Aorta (tissue), 5 donors: ENCODE data around the gene LRP3. TPM values are rescaled to one million over a fixed set of nuclear protein-coding genes. Genes with fewer than 3 reads are reported as not detected.
A peak's percentile ranks its signal among the peaks of the same experiment; 100 is the strongest.

Source experiments
- ATAC-seq: fragments of 200-7000 bp; cut with Tn5 transposase; one replicate; pipeline ENCODE4 v1.9.1; 2022; ENCODE audit warnings: moderate library complexity; ENCODE audit not compliant: low FRiP score
- DNase-seq, 2 donors: peaks; one replicate each; pipeline ENCODE4 v3.0.0-alpha.2; 2020
- H3K27ac ChIP-seq, 2 donors: one replicate each; pipeline ENCODE4 v1.5.1; 2013; ENCODE audit warnings: low read length in 2 of 2, mild to moderate bottlenecking in 2 of 2, moderate library complexity in 2 of 2, control low read depth in 1 of 2, inconsistent platforms in 1 of 2, low read depth in 1 of 2
- H3K27me3 ChIP-seq, 2 donors: one replicate each; pipeline ENCODE4 v1.6.1; 2013; ENCODE audit warnings: control low read depth in 1 of 2, low read length in 1 of 2, mild to moderate bottlenecking in 1 of 2, moderate library complexity in 1 of 2; ENCODE audit not compliant: insufficient read depth in 2 of 2, control insufficient read depth in 1 of 2
- H3K36me3 ChIP-seq, 2 donors: one replicate each; pipeline ENCODE4 v1.6.1; 2013; ENCODE audit warnings: control low read depth in 1 of 2, low read length in 1 of 2, mild to moderate bottlenecking in 1 of 2; ENCODE audit not compliant: insufficient read depth in 2 of 2, control insufficient read depth in 1 of 2
- H3K4me1 ChIP-seq, 2 donors: one replicate each; pipeline ENCODE4 v1.6.1; 2013; ENCODE audit warnings: low read length in 2 of 2, control low read depth in 1 of 2, mild to moderate bottlenecking in 1 of 2, moderate library complexity in 1 of 2; ENCODE audit not compliant: insufficient read depth in 2 of 2, control insufficient read depth in 1 of 2
- H3K4me3 ChIP-seq, 2 donors: one replicate each; pipeline ENCODE4 v1.5.1; 2013; ENCODE audit warnings: low read length in 2 of 2, control low read depth in 1 of 2, mild to moderate bottlenecking in 1 of 2
- H3K9me3 ChIP-seq: one replicate; pipeline ENCODE4 v1.6.1; 2013; ENCODE audit warnings: mild to moderate bottlenecking, low read length; ENCODE audit not compliant: control insufficient read depth
- whole genome bisulfite sequencing, 2 donors: extraction: QIAGEN DNeasy Blood & Tissue Kit; methylation state at CpG; one replicate each; pipeline ENCODE4 v1.1.7; 2013; 5-methylcytosine and 5-hydroxymethylcytosine counted together
- intact Hi-C, 2 donors: fragments of 100-400 bp; cut with DNase I; formaldehyde crosslinking; loops; one replicate each; pipeline versions ENCODE4 v1.14.2 to v1.15.0; 2022
- polyA plus RNA-seq, 2 donors: library from polyadenylated mRNA; stranded (reverse); fragments of 200-250 nt; gene quantifications; one replicate each; pipeline ENCODE4 v1.2.3, GENCODE V29; 2013
- total RNA-seq, 2 donors: library from RNA; stranded (reverse); fragmentation: NEBNext Ultra II Directional; extraction: Animal tissue kit (Norgen Biotek cat#: 25700); gene quantifications; one replicate each; pipeline ENCODE4 v1.2.1, GENCODE V29; 2021
- donor health status: healthy with polysubstance abuse.
- donor health status: Bipolar disorder and iron deficiency.
- donor health status: DM: no; HTN: no; CAD: no.
- donor health status: DM: no; HTN: no; CAD: no.
- donor health status: DM: yes; HTN: yes; CAD: no.

Gene LRP3
- total and polyA plus RNA-seq, 4 donors = 3.9 to 27.2 (median 21.2) TPM

DNA sequence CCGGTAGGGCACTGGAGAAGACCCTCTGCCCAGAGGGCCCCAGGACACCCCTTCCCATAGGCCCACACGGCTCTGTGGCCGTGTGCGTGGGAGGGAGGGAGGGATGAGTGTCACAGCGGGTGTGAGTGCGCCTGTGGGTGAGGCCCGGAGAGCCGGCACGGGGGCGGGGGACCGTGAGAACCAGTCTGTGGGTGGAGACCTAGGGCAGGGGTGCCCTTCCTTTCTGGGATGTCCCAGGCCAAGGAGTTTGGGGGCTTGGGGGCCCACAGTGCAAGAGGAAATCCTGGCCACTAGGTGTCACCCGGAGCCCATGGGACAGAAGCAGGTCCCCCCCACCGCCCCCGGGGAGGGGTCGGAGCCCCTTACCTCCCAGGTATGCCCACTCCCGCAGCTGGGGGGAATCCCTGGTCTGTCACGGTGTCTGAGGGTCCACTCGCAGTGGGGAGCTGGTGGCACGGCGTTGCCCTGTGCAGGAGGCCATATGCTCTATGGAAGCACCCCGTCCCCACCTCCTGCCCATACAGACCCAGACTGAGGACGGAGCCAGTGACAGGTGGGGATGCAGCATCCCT is 47.5 kb downstream of the LRP3 start:
- peak; percentile 60 for ATAC-seq
- Histone ChIP-seq H3K27me3 (no peaks in the 10 kb centered on the region), H3K4me3 (no peak overlapping the region), H3K27ac (no peak overlapping the region), H3K36me3 (no peaks in the 10 kb centered on the region), H3K9me3 (no peaks in the 10 kb centered on the region), H3K4me1 (no peaks in the 10 kb centered on the region)
- WGBS, 2 donors = 11 to 15% methylated on average over 21 to 22 of the region's 22 CpGs
- intact Hi-C loops = no loop called here
- DNase-seq = peak in 1 of 2 donors; percentile 46

- 54 to 67% methylated on average over 10 of the region's 10 CpGs for WGBS, 2 donors
- intact Hi-C loops = no loop called here
Observed at GRCh38 chr19:33242131-33242530, 48.0 kb downstream of the LRP3 start.

DNA sequence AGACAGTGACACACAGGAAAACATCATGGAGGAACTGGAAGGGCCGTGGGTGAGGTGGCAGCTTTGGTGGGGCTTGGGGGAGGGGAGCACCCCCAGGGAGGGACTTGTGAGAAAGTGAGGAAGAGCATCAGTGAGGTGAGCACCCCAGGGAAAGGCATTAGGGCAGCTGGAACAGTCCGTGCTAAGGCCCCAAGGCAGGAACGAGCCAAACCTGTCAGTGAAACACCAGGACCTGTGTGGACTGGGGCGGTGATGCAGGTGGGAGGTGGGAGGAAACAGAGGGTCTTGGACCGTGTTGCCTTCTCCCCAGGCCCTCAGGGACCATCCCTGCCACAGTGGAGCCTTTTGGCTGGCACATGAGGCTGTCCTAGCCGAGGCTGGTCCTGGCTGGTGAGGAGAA is 48.8 kb downstream of the LRP3 start:
- WGBS, 2 donors = 73 to 76% methylated on average over 6 of the region's 6 CpGs
- no peak for ATAC-seq
- H3K9me3 ChIP-seq = no peaks in the 10 kb centered on the region
- no peaks in the 10 kb centered on the region for H3K27me3 ChIP-seq
- no peak overlapping the region for H3K27ac ChIP-seq
- intact Hi-C loops = no loop called here
- H3K4me3 ChIP-seq = no peak overlapping the region
- H3K4me1 ChIP-seq = no peaks in the 10 kb centered on the region
- no peaks in the 10 kb centered on the region for H3K36me3 ChIP-seq
- DNase-seq = peak in 1 of 2 donors; percentile 30

More at GRCh38 chr19:33242131-33242530, 48.0 kb downstream of the LRP3 start:
- Histone ChIP-seq H3K36me3 (no peaks in the 10 kb centered on the region), H3K4me1 (no peaks in the 10 kb centered on the region), H3K27ac (no peak overlapping the region), H3K4me3 (no peak overlapping the region), H3K9me3 (no peaks in the 10 kb centered on the region), H3K27me3 (no peaks in the 10 kb centered on the region)
- no peak for ATAC-seq
- DNase-seq = peak in 1 of 2 donors; percentile 34

DNA sequence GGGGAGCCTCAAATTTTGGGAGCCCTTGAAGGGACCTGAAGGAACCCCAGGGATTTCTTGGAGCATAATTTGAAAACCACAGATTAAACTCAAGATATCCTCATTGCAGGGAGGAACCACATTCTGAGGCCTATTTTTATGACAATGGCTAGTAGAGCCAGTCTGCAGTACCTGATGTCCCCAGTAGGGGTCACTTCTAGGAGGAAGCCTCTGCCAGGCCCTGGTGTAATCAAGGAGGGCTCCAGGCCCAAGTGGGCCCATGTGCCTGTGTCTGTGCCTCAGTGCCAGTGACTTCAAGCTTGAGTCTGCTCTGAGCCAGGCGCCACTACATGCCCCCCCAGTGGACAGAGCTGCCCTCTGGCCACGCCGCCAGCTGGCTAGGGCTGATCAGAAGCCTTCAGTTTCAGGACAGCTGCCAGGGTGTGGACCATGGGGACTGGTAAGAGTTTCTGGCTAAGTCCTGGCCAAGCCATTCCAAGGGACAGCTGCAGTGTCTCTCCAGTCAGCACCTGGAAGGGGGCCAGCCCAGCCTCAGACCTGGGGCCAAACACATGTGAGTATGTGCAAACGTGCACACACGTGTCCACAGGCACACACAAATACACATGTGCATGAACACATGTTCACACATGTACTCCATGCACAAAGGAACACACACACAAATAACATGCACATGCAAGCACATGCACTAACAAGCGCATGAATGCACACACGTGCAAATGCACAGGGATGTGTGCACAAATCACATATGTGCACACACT is 52.0 kb downstream of the LRP3 start:
- Histone ChIP-seq H3K36me3 (no peaks in the 10 kb centered on the region), H3K4me1 (no peaks in the 10 kb centered on the region), H3K9me3 (no peaks in the 10 kb centered on the region), H3K27me3 (no peaks in the 10 kb centered on the region), H3K27ac (no peak overlapping the region), H3K4me3 (no peak overlapping the region)
- 74 to 78% methylated on average over 7 of the region's 7 CpGs for whole genome bisulfite sequencing, 2 donors
- intact Hi-C loops = no loop called here
- DNase-seq (peak in 1 of 2 donors; percentile 44), ATAC-seq (no peak)

DNA sequence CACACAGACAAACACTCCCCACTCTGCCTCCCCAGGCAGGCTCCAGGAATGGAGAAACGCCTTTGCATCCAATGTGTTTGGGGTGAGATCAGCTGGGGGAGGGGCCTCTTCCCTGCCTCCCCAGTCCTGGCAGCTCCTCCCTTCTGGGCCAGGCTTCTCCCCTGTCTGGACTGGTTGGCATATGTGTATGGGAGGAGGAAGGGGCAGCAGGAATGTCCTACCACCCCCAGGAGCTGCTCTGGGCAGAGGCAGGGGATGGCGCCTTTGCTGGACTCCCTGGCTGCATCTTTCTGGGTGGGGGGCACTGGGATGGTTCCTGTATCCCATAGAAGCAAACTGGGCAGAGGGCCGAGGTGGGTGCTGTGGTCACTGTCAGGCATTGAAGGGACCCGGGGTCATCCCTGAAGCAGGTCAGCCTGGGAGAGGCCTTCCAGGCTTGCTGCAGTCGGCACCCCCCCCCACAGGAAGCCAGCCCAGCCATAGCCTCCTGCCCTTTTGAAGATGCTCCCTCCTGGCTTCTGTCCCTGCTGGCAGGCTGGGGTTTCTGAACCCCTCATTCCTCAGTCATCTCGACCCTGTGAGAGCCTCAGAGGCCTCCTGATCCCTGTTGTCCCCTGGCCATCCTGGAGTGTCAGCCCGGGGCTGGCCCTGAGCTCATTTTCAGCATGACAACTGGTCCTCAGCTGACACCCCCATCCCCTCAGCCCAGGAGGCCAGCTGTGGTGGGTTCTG is 52.7 kb downstream of the LRP3 start:
- Histone ChIP-seq H3K4me1 (no peaks in the 10 kb centered on the region), H3K36me3 (no peaks in the 10 kb centered on the region), H3K27ac (no peak overlapping the region), H3K4me3 (no peak overlapping the region), H3K9me3 (no peaks in the 10 kb centered on the region), H3K27me3 (no peaks in the 10 kb centered on the region)
- DNase-seq (peak; percentile 35 to 54), ATAC-seq (no peak)
- intact Hi-C loops = no loop called here
- 72 to 79% methylated on average over 6 to 7 of the region's 7 CpGs for WGBS, 2 donors

GRCh38 chr19:33247441-33247819 is 53.3 kb downstream of the LRP3 start:
- Histone ChIP-seq H3K27ac (no peak overlapping the region), H3K27me3 (no peaks in the 10 kb centered on the region), H3K4me3 (no peak overlapping the region), H3K9me3 (no peaks in the 10 kb centered on the region), H3K4me1 (no peaks in the 10 kb centered on the region), H3K36me3 (no peaks in the 10 kb centered on the region)
- ATAC-seq = no peak
- intact Hi-C loops = no loop called here
- WGBS, 2 donors = 97 to 100% methylated on average over 1 of the region's 1 CpG
- DNase-seq = no peak

GRCh38 chr19:33248104-33248503 is 54.0 kb downstream of the LRP3 start:
- peak in 1 of 2 donors; percentile 38 for DNase-seq

GRCh38 chr19:33248553-33248953 is 54.4 kb downstream of the LRP3 start:
- H3K4me3 ChIP-seq = no peak overlapping the region
- intact Hi-C loops = no loop called here
- no peaks in the 10 kb centered on the region for H3K36me3 ChIP-seq
- ATAC-seq (no peak), DNase-seq (peak in 1 of 2 donors; percentile 38)
- WGBS, 2 donors = 81 to 82% methylated on average over 11 of the region's 11 CpGs
- H3K27me3 ChIP-seq = no peaks in the 10 kb centered on the region
- H3K27ac ChIP-seq = no peak overlapping the region
- H3K4me1 ChIP-seq = no peaks in the 10 kb centered on the region
- no peaks in the 10 kb centered on the region for H3K9me3 ChIP-seq

More at GRCh38 chr19:33248104-33248503, 54.0 kb downstream of the LRP3 start:
- intact Hi-C loops = no loop called here
- Histone ChIP-seq H3K9me3 (no peaks in the 10 kb centered on the region), H3K4me3 (no peak overlapping the region), H3K27ac (no peak overlapping the region), H3K27me3 (no peaks in the 10 kb centered on the region), H3K36me3 (no peaks in the 10 kb centered on the region), H3K4me1 (no peaks in the 10 kb centered on the region)
- ATAC-seq = no peak
- 89 to 91% methylated on average over 8 of the region's 8 CpGs for WGBS, 2 donors
